IPS DF 4.7 (cell line): ENCODE measurements around the gene REV3L.
"Not testable (repeated sequence)": the region's sequence is repeated elsewhere in the genome, so short reads cannot be mapped to it uniquely, and the experiment has no call there.

Source experiments
- DNase-seq: peaks from one replicate; pipeline ENCODE4 v3.0.0-alpha.2; 2013; ENCODE audit warnings: low spot score; ENCODE audit errors: extremely low read depth

Gene REV3L

DNA sequence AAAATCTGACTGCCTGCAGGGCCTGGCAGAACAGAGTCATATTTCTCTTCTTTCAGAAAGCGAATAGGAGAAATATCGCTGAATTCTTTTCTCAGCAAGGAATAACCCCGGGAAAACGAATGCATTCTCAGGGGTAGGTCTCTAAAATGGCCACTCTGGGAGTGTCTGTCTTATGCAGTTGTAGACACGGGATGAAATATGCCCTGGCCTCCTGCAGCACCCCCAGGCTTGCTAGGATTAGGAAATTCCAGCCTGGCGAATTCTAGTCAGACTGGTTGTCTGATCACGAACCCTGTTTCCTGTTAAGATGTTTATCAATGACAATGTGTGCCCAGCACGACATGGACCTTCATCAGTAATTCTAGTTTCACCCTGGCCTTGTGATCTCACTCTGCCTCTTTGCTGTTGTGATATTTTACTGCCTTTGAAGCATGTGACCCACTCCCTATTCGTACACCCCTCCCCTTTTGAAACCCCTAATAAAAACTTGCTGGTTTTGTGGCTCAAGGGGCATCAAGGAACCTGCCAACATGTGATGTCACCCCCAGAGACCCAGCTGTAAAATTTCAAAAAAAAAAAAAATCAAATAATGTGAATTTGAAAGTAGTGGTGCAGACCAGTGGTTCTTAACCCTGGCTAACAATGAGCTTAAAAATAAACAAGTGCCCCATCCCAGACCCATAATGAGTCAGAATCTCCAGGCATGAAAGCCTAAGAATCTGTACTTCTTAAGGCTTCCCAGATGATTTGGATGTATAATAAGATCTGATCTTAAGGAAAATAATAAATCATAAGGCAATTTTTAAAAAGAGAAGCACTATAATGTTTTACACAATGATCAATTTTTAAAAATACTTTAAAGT lies 181.8 kb downstream of the REV3L start:
- not testable (repeated sequence) for DNase-seq

GRCh38 chr6:111297776-111298175 lies 185.2 kb downstream of the REV3L start:
- DNase-seq: no peak

DNA sequence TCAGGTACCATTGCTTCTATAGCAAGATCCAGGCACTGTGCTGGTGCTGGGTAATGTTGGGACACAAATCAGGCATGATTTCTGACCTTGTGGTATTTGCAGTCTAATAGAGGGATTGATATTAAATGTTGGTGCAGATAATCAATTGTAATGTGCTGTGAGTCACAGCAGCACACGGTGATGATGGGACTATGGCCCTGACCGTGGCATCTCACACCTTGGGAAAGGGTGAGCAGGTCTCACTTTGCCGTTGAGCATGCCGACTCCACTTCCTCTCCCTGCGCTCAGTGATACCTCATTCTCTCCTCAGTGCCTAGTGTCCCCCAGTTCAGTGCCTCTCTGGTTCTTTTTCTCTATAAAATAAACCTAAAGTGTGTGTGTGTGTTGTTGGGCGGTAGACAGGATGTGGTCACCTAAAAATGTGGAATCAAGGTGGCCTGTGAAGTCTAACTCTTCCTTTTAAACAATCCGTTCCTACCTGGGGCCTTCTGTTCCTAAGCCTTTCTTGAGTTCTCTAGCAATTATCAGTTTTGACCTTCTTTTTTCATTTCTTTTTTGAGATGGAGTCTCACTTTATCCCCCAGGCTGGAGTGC lies 188.5 kb downstream of the REV3L start:
- no peak for DNase-seq

GRCh38 chr6:111291336-111292259 lies 191.4 kb downstream of the REV3L start:
- no peak for DNase-seq

DNA sequence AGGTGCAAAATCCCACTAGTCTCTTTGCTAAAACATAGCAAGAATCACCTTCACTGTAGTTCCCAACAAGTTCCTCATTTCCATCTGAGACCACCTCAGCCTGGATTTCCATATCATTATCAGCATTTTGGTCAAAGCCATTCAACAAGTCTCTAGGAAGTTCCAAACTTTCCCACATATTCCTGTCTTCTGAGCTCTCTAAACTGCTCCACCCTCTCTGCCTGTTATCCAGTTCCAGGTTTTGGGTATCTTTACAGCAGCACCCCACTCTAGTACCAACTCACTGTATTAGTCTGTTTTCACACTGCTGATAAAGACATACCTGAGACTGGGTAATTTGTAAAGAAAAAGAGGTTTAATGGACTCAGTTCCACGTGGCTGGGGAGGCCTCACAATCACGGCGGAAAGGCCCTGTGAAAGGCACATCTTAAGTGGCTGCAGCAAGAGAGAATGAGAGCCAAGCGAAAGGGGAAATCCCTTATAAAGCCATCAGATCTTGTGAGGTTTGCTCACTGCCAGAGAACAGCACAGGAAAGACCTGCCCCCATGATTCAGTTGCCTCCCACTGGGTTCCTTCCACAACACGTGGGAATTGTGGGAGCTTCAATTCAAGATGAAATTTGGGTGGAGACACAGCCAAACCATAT lies 192.2 kb downstream of the REV3L start:
- DNase-seq: not testable (repeated sequence)

DNA sequence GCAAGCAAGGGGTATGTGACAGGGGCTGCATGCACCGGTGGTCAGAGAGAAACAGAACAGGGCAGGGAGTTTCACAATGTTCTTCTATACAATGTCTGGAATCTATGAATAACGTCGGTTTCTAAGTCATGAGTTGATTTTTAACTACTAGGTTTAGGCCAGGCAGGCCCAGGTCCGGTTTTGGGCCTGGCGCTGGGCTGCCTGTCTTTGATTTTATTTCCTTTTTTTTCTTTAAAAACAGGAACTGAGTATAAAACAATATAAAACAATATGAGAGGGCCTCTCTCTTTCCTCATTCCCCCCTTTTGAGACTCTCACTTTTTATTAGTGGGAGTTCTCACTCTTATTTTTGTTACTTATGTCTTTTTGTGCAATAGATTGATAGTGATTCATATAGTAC lies 198.7 kb downstream of the REV3L start:
- not testable (repeated sequence) for DNase-seq

- no peak for DNase-seq
Observed at GRCh38 chr6:111283707-111284106, 199.3 kb downstream of the REV3L start.

DNA sequence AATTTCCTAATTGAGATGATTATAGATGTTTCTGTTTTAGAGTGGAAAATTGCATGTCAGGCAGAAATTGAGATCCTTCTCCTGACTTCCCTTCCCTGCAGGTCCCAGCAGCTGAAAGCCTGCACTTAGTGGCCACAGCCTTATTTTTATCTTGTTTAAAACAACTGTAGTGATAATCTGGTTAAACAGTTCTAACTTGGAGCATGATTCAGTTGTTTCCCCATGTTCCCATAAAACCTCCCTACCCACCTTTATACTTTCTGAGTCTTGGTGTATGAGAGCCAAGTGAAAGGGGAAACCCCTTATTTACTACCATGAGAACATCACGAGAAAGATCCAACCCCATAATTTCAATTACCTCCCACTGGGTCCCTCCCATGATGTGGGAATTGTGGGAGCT lies 200.5 kb downstream of the REV3L start:
- DNase-seq: no peak

GRCh38 chr6:111280445-111280955 lies 202.5 kb downstream of the REV3L start:
- DNase-seq: no peak

DNA sequence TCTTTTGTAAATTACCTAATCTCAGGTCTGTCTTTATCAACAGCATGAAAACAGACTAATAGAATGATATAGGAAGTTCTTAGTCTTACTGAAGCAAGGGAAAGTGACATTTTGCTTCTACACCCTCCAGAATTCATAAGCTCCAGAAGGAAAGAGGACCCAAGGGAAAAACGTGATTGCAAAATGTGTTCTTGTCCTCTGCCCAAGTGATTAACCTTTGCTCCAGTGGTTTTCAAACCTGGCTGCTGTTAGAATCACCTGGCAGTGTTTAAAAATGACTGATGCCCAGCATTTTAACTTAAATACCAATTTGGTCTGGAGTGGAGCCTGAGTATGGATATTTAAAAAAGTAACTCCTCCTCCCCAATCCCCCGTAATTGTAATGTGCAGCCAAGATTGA lies 204.3 kb downstream of the REV3L start:
- no peak for DNase-seq

DNA sequence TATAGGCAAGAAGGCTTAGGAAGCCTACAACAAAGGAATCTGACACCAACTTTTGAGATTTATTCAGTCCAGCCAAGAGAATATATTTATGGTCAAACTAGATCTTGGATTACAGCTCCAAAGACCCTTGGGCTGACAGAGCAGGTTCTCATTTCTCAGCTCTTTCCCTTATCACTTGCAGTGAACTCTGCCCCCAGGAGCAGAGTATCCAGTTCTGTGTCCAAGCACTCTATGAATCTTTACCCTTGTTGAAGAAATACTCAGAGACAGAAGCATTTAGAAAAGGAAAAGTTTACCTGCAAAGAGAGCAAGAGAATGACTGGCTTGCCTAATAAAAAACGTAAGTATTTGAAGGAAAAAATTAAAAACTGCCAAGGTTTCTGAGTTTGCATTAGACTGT lies 205.2 kb downstream of the REV3L start:
- DNase-seq: no peak

DNA sequence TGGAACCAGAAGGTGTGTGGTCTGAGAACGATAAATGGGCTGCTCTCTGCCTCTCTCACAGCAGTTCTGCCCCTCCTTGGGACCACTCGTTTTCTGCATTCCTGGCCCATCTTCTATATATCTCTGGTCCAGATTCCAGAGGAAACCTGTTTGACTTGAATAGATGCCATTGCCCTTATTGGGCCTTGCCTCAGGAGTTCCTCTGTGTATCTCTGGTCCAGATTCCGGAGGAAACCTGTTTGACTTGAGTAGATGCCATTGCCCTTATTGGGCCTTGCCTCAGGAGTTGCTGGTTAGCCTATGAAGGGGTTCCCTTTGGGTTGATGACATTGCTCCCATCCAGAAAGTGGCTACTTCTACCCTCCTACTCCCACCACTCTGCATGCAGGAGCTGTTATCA lies 206.3 kb downstream of the REV3L start:
- no peak for DNase-seq

- no peak for DNase-seq
Observed at GRCh38 chr6:111276335-111276734, 206.7 kb downstream of the REV3L start.

DNA sequence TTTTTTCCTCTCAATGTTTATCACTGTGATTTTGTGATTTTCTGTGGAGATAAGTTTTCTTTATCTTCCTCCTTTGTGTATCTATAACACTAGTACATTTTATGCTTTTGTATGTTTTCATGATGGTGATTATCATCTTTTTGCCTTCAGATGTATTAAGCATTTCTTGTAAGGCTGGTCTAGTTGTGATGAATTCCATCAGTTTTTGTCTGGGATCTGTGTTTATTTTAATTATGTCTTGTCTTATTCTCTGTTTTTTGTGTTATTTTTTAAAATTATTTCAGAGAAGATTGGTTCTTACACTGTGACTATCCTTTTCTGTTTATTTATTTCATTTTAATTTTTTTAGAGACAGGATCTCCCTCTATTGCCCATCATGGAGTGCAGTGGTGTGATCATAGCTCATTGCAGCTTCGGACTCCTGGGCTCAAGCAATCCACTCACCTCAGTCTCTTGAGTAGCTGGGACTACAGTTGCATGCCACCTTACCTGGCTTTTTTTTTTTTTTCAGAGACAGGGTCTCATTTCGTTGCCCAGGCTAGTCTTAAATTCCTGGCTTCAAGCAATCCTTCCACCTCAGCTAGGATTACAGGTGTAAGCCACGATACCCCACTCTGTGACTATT lies 208.3 kb downstream of the REV3L start:
- DNase-seq: no peak

DNA sequence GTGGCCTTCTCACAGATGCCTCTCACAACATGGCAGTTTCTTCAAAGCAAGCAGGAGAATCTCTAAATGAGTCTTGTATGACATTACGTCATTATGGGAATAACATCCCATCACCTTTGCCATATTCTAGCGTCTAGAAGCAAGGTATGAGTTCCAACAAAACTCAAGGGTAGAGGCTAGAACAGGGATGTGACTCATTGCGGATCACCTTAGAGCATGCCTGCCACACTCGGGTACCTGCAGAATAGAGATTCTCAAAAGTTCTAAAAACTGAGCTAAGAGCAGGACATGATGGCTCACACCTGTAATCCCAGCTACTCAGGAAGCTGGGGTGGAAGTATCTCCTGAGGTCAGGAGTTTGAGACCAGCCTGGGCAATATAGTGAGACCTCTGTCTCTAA lies 212.9 kb downstream of the REV3L start:
- no peak for DNase-seq

DNA sequence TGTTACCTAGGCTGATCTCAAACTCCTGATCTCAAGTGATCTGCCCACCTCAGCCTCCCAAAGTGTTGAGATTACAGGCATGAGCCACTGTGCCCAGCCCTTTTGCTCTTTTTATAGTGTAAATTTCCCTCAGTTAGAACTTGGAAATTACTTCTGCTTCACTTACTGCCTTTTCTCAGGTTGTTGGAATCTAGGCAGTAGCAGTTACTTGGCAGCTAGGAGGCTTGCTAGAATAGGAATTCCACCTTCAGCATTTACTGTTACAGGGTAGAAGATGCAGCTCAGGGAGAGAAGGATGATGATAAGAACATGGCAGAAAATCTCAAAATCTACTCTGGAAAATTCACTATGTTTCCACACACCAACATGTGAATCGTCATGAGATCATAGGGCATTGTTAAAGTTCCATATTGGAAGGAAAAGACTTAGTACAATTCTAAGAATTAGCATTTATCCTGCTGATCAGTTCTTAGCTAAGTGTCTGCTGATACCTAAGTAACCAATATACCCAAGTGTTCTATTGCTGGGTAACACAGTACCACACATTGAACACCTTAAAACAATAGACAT lies 213.5 kb downstream of the REV3L start:
- DNase-seq: no peak

DNA sequence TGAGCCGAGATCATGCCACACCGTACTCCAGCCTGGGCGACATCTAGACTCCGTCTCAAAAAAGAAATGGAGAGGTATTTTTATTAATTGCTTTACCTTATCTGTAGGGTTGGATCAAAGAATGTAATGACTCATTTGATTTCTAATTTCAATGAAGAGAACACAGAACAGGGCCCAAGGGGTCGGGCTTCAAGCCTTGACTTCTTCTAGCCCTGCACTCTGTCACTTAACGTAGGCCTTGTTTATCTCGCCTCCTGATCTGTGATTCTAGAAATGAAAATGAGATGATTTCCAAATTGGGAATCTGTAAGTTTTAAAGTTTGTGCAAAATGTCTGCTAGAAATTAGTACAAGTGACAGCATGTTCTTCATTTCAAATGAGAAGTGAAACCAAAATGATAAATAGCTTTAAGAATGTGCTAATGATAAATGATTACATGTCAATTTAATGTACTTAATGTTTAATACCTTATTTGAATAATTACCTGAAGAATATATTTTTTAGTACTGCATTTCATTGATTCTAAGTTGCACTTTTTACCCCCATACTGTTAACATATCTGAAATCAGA lies 215.2 kb downstream of the REV3L start:
- no peak for DNase-seq

DNA sequence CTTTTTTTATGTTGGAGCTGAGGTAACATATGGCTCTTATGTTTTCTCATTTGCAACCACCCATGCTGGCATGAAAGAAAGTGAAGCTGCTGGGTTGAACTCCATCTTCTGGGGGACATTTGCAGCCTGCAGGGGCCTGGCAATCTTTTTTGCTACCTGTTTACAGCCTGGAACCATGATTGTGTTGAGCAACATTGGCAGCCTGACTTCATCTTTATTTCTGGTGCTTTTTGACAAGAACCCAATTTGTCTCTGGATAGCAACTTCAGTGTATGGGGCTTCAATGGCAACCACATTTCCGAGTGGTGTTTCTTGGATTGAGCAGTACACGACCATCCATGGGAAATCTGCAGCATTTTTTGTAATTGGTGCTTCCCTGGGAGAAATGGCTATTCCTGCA lies 216.7 kb downstream of the REV3L start:
- no peak for DNase-seq

- DNase-seq: no peak
Observed at GRCh38 chr6:111265842-111266241, 217.2 kb downstream of the REV3L start.

DNA sequence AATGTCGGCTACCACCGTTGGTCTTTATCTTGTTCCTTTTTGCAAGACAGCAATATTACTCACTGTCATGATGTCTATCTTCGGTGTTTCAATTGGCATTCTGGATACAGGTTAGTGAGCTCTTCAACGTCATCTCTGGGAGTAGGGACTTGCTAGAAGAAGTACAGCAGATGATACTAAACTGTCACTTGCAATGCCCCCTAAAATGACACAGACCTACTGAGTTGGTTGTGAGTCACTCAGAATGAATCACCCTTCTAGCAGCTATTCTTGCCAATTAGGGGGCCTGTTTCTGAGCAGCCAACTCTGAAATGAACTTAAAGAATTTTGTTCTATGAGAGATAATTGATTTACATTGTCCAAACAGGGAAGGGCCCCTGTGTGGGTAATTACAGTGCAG lies 219.2 kb downstream of the REV3L start:
- no peak for DNase-seq
